Activated CD8-positive, alpha-beta memory T cell treated with anti-CD3 and anti-CD28 coated beads for 24 hours (primary cell): ENCODE results near the gene CGREF1.

Source experiments
- DNase-seq: peaks from one replicate; pipeline ENCODE4 v3.0.0-alpha.2; 2020

CGREF1 gene

DNA sequence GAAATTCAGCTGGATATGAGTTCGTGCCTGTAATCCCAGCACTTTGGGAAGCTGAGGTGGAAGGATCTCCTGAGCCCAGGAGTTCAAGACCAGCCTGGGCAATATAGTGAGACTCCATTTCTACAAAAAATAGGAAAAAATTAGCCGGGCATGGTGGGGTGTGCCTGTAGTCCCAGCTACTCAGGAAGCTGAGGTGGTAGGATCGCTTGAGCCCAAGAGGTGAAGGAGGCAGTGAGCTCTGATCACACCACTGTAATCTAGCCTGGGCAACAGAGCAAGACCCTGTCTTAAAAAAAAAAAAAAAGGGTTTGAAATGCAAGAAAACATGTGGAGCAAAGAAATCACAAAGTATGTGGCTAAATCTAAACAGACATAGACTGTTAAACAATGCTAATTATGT is 9.8 kb downstream of the CGREF1 start:
- no peak for DNase-seq

DNA sequence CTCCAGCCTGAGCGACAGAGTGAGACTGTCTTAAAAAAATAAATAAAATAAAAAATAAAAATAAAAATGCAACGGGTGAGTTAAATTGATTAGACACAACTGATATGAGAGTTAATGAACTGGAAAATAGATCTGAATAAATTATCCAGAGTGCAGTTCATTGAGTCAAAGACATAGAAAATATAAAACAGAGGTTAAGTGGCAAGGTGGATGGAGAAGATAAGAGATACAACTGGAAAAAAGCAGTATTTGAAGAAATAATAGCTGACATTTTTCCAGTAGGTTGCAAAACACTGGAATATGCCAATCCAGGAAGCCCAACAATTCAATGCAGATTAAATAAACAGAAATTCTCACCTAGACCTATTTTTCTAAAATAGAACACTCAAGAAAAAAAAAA is 10.7 kb downstream of the CGREF1 start:
- no peak for DNase-seq

DNA sequence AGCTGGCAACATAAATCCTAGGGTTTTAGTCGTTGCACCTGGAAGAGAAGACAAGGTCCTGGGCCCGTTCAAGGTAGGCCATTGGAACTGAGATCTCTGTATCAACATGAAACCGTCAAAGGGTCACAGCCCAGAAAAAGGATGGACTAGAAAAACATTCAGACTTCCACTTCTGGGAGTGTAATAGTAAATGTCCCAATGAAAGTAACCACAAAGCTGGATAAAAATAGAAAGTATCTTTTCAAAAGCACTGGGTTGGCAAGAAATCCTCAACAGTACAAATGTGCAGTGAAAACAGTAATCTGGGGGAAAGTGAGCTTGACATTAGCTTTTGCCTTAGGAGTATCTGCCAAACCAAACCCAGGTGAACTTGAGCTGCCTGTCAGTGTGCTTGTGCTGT is 12.9 kb downstream of the CGREF1 start:
- no peak for DNase-seq

DNA sequence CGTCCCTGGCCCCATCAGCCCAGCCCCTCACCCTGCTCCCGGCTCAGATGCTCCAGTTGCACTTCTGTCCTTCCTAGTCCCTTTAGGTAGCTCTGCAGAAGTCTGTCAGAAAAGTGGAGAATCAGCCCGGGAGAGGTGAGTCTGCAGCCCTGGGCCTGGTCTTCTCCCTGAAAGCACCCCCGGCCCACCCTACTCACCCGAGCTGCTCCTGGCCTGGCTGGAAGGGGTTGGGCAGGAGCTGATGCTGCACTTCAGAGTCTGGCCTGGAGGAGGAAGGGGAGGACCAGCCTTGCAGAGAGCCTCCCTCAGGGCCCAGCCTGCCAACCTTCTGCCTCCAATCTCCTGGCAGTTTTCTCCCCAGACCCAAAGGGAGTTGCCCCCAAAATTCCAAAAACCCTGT is 16.6 kb downstream of the CGREF1 start:
- no peak for DNase-seq

DNA sequence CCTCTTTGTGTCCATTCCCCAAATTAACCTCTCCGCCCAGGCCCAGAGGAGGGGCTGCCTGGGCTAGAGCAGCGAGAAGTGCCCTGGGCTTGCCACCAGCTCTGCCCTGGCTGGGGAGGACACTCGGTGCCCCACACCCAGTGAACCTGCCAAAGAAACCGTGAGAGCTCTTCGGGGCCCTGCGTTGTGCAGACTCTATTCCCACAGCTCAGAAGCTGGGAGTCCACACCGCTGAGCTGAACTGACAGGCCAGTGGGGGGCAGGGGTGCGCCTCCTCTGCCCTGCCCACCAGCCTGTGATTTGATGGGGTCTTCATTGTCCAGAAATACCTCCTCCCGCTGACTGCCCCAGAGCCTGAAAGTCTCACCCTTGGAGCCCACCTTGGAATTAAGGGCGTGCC is 18.9 kb downstream of the CGREF1 start:
- DNase-seq, result no peak

DNA sequence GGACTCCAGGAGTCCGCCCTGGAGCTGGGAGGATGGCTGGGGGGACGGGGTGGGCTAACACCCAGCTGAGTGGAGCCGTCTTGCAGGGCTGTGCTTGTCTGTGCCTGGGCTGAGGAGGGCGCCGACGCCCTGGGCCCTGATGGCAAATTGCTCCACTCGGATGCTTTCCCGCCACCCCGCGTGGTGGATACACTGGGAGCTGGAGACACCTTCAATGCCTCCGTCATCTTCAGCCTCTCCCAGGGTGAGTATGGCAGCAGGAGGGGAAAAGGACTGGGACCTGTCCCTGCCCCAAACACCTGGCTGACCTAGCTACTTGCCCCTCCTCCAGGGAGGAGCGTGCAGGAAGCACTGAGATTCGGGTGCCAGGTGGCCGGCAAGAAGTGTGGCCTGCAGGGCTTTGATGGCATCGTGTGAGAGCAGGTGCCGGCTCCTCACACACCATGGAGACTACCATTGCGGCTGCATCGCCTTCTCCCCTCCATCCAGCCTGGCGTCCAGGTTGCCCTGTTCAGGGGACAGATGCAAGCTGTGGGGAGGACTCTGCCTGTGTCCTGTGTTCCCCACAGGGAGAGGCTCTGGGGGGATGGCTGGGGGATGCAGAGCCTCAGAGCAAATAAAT is 19.5 kb downstream of the CGREF1 start:
- no peak for DNase-seq

DNA sequence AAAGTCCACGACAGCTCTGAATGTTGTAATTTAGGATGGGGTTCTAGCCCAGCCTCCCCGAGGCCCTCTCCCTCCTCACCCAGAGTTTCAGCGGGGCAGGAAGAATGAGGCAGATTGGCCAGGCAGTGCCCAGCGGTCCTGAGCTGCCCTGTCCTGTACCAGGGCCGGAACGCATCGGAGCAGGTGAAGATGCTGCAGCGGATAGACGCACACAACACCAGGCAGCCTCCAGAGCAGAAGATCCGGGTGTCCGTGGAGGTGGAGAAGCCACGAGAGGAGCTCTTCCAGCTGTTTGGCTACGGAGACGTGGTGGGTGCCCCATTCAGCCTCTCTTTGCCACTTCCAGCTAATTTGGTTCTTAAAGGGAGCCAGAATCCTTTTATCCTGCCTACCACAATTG is 21.6 kb downstream of the CGREF1 start:
- DNase-seq, result no peak

DNA sequence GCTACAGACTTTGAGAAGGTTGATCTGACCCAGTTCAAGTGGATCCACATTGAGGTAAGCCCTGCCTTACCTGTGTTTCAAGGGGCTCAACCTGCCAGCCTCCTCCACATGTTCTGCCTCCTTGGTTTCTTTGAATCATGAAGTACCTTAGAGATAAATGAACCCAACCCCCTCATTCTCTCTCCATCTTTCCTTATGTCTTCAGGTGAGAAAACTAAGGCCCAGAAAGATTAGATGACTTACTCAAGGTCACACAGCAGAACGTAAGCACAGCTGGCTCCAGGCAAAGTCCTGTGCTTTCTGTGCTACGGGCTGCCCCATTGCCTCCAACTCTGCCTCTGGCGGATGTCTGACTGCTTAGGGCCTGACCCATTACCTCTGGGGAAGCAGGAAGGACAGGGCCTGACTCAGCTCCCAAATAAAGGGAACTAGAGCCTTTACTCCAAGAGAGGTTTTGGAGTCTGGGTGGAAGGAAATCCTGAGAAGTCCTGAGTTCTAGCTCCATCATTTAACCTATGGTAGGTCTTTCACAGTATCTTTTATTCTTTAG is 22.1 kb downstream of the CGREF1 start:
- no peak for DNase-seq

DNA sequence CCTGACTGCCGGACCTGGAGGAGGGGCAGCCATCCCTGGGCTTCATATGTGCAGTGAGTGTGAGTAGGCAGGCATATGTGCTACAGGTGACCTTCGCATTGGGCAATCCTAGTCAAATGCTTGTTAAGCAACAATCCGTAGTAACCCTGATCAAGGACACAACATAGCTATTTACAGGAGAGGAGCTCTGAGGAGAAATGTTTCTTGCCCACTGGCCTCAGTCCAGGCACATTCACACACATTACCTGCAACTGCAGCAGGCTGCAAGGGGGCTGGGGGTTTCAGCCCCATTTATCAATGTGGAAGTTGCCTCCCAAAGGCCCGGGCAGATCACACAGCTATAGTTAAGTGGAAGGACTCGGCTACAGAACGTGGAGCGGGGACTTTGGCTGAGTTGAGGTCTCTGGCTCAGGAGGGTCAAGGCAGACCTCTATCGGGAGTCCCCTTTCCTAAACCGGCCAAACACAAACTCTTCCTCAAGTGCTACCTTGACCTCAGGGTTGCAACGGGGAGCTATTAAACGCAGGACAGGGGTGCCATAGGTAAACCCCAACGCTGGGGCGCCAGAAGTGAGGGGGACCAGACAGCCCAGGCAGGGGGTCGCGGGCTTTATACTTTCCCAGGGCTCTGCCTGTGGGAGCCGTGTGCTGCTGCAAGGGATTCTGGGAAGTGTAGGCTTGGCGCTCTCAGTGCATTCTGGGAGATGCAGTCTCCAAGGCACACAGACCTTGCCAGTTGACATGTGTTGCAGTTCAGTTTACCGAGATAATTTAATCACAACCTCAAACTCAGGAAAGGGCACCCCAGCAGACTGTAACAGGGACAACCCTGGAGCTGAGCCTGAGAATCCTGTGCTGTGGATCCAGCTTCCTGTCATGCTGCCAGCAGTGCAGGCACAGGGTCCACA is 22.9 kb downstream of the CGREF1 start:
- peak; percentile 73 for DNase-seq

DNA sequence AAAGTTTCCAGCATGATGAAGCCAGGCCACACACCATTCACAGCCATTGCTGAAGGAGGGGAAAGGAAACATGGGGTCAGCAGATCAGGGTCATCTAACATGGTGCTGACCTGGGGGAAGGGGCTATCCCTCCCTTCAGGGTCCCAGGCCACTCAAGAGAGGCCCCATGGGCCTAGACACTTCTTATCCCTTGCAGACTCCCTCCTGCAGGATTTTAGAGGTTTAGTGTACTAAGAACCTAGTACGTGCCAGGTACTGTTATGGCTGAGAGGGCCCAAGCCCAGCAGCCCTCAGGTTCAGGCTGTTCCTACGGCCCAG is 23.5 kb downstream of the CGREF1 start:
- no peak for DNase-seq

DNA sequence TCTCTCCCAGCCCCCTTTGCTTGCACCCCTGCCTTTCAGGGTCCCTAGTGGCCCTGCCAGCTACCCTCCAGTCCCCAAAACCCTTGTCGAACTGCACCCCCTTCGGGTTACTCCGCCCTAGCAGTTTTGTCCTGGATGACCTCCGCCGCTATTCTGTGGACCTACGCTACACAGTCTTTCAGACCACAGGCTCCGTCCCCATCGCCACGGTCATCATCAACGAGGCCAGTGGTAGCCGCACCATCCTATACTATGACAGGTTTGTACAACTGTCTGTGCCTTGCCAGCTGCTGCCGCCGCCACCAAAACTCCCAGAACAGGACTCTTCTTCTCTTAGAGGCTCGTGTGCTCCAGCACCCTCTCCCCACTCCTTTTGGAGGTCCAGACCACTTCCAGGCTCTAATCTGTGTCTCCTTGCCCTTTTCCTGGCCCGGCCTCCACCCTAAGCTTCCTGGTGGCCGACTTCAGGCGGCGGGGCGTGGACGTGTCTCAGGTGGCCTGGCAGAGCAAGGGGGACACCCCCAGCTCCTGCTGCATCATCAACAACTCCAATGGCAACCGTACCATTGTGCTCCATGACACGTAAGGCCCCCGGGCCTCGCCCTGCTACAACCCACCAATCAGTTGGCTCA is 24.5 kb downstream of the CGREF1 start:
- no peak for DNase-seq

DNA sequence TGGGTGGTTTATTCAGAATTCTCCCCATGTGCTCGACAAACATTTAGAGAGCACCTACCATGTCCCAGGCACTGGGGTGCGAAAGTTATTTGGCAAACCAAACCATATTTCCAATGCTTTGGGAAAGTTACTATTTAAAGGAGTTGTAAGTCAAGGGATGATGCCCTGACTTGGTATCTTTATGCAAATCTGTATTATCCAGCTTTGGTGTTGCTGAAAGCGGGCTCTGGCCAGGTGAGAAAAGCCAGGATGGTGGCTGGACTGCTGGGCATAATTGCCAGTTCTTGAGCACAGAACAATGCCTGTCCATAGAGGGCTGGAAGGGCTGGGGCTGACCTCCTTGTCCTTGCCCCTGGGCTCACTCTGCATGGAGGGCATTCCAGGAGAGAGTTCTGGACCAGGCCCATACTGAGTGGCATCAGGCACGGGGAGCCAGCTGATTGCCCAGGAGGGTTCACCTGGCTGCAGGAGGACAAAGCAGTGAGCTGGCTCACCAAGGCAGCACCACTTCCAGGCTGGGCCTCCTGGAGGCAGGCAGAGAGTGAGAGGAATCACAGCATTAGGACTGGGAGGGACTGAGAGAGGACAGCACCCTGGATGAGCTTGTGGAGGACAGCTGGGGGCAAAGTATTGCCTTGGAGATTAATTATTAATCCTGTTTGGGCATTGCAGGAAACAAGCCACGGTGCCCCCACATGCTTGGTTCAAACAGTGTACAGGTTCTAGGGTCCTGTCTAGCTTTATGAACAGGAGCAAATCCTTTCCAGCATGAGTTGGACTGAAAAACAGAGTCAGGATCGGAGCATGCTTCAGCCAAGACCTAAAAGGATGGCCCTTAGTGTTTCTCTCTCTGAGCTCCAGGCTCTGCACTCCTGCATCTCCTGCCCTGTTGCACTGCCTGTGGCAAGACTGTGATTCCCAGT is 25.2 kb downstream of the CGREF1 start:
- no peak for DNase-seq

DNA sequence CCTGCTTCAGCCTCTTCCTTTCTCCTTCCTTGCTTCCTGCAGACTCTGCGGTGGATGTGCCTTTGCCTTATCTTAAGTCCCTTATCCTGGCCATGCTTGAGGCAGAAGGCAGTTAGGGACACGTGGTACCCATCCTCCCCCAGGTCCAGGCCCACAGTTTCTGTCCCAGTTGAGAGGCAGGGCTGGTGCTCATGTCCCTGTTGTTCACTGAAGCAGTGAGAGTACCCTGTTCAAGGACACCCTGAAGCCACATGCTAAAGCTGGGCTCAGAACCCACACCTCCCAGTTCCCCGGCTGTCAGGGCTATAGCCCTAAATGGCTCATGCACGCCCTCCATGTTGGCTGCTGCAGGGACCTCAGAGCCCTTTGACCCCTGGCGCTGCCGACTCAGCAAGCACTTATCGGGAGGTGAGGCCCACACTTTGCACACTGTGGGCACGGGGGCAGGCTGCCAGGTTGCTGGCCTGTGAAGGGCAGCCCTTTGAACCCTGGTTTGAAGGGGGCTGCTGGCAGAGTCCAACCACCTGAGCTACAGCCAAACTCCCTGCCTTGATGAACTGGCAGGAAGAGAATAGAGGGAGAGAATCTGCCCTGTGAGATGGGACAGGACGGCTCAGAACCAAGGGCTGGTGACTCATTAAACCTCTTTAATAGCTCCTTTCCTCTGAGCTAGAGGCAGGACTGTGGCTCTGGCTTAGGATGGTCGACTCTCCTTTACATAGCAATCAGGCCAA is 26.1 kb downstream of the CGREF1 start:
- no peak for DNase-seq

DNA sequence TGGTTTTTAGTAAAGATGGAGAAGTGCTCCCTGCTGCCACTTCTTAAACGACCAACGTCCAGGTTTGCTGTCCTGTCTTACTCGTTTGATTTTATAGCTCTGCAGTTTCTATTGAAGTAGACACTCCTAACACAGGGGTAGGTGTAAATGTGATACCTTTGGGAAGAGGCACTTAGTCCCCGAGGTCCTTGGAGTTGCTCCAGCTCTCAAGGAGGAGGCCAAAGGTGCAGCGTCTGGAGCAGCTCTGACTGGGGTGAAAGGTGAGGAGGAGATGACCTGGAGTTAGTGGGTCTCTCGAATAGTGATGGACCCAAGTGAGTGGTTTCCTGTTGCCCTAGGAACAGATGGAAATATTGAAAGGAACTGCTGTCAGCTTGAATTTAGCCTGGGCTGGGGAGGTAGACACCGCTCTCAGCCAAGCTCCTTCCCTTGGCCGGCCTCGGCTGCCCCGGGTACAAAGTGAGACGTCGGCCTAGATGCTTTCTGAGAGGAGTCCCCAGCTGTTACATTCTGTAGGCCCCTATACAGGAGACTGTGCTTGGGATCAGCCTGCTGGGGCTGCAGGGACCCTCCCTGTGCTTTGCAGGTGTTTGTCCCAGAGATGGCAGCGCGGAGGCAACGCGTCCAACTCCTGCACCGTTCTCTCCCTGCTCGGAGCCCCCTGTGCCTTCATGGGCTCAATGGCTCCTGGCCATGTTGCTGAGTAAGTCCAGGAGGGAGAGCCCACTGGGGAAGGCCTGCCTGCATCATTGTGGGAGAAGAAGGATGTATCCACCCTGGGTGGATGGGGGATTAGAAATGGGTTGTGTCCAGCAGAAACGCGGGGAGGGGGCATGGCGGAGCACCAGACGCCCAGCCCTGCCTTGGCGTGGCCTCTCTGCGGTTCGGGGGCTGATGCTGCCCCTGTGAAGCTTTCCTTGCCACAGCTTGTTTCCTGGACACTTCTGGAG is 26.9 kb downstream of the CGREF1 start:
- no peak for DNase-seq

DNA sequence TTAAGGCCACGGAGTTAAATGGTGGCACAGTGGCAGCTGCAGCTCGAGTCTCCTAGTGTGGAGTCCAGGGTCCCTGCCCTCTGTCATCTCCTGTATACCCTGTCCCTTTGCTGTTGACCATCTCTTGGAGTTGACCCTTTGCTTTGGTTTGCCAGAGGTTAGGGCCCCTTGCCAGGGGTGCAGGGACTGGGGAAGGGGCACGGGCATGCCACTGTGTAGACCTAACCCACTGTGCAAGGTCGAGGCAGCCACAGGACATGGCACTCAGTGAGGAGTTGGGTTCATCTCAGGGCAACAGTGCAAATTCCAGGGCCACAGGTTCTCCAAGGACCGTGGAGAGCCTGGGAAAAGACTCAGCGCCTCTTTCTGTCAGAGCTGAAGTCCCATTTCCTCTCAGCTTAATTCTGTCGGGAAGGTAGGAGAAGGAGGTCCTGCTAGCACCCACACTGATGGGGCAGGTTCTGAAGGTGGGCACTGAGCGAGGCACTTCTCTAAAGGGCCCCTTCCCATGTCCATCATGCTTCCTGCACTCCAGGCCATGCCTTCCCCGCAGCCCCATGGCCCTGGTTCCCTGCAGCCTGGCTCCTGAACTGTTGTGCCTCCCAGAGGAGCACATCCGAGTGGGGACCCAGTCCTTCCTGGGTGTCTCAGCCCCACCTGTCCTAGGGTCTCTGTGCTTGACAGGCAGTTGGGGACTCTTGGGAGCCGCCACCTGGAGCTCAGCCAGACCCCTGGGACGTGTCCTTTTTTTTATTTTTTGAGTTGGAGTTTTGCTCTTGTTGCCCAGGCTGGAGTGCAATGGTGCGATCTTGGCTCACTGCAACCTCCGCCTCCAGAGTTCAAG is 29.6 kb downstream of the CGREF1 start:
- no peak for DNase-seq

DNA sequence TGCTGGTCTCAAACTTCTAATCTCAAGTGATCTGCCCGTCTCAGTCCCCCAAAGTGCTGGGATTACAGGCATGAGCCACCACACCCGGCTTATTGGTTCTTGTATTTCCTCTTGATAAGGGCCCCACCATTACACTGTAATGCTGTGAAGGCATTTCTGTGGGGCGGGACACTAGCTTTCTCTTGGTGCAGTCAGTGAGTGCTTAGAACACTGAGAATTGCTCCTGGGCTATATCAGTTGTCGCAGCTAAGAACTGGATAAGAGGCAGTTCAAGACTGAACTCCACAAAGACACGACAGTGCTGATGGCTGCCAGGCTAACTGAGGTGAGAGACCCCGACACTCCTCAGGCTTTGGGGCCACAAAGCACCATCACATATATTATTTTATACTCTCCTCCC is 30.3 kb downstream of the CGREF1 start:
- no peak for DNase-seq

DNA sequence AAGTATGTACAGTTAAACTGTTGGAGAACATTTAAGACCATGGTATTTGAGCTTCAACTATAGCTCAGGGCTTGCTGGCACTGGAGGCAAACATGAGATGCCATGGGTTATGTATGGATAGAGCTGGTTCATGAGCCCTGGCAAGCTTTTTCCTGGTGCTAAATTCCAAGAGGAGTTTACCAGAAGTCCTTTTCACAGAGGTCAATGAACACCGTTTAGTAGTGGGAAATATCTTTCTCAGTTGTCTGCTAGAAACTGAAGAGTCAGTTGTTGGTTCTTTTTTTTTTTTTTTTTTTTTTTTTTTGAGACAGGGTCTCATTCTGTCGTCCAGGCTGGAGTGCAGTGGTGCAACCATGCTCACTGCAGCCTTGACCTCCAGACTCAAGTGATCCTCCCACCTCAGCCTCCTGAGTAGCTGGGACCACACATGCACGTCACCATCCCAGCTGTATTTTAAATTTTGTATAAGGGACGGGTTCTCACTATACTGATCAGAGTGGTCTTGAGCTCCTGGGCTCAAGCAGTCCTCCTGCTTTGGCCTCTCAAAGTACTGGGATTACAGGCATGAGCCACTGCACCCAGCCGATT is 31.0 kb downstream of the CGREF1 start:
- no peak for DNase-seq

DNA sequence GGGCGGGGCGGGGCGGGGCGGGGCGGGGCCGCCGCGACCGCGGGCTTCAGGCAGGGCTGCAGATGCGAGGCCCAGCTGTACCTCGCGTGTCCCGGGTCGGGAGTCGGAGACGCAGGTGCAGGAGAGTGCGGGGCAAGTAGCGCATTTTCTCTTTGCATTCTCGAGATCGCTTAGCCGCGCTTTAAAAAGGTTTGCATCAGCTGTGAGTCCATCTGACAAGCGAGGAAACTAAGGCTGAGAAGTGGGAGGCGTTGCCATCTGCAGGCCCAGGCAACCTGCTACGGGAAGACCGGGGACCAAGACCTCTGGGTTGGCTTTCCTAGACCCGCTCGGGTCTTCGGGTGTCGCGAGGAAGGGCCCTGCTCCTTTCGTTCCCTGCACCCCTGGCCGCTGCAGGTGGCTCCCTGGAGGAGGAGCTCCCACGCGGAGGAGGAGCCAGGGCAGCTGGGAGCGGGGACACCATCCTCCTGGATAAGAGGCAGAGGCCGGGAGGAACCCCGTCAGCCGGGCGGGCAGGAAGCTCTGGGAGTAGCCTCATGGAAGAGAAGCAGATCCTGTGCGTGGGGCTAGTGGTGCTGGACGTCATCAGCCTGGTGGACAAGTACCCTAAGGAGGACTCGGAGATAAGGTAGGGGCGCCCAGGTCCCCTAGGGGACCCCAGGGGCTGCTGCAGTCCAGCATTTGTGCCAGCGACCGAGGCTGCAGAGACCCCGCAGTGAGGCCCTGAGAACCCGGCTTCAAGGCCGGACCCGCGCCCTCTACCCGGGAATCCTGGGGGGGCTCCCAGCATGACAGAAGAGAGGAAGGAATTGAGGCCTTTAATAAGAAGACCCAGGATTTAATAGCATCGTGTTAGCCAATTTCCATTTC is 32.0 kb downstream of the CGREF1 start, which contains the start of gene KHK:
Gene KHK (plus strand): TSS at position 49 of the 870 bp plus-strand sequence. CDS start 488 bp downstream, at position 537.
- DNase-seq, result no peak
